Lower leg skin (tissue), 3 donors: ENCODE data around the gene REXO4.

Source experiments
- POLR2A ChIP-seq, 2 donors: fragments of 450-650 bp; IDR thresholded peaks; one replicate each; pipeline ENCODE4 v1.6.1; 2016 to 2017; ENCODE audit warnings: antibody characterized with exemption in 2 of 2, mild to moderate bottlenecking in 1 of 2, moderate library complexity in 1 of 2
- TF ChIP-seq, protein P1 (sequence below), 3 donors: fragments of 450-650 bp; IDR thresholded peaks; one replicate each; pipeline ENCODE4 v1.5.1; 2016; ENCODE audit warnings: antibody characterized with exemption in 3 of 3, mild to moderate bottlenecking in 3 of 3, moderate library complexity in 2 of 3

DNA sequence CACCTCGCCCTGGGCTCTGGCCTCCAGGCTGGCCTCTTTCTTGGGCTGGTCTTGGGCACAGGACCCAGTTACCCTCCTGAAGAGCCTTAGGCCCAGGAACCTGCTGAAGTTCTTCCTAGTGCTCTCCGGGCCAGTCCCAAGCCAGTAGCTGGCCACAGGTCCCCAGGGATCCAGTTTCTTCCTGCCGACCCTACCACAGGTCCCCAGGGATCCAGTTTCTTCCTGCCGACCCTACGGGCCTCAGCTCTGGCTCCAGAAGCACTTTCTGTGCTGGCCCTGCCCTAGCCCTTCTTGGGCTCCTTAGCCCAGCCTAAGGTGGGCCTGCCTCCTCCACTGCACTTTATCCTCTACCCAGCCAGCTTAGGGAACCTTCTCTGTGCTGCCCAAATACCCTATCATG, 23.8 kb upstream of the REXO4 start:
- no peak for TF ChIP-seq POLR2A (IDR thresholded peaks at IDR 0.05)
- TF ChIP-seq, protein P1, sequence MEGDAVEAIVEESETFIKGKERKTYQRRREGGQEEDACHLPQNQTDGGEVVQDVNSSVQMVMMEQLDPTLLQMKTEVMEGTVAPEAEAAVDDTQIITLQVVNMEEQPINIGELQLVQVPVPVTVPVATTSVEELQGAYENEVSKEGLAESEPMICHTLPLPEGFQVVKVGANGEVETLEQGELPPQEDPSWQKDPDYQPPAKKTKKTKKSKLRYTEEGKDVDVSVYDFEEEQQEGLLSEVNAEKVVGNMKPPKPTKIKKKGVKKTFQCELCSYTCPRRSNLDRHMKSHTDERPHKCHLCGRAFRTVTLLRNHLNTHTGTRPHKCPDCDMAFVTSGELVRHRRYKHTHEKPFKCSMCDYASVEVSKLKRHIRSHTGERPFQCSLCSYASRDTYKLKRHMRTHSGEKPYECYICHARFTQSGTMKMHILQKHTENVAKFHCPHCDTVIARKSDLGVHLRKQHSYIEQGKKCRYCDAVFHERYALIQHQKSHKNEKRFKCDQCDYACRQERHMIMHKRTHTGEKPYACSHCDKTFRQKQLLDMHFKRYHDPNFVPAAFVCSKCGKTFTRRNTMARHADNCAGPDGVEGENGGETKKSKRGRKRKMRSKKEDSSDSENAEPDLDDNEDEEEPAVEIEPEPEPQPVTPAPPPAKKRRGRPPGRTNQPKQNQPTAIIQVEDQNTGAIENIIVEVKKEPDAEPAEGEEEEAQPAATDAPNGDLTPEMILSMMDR (IDR thresholded peaks at IDR 0.05) = no peak
